ENCODE data around the gene POU3F3.

POU3F3 gene

GRCh38 chr2:104849618-104850141 is 4.2 kb upstream of the POU3F3 start:
- Histone ChIP-seq H3K4me3 (ENCODE audit: low read length) (no peak overlapping the region), H3K36me3 (ENCODE audit: control insufficient read depth, insufficient read depth, low read length) (no peaks in the 10 kb centered on the region), H3K4me1 (ENCODE audit: control insufficient read depth, insufficient read depth, low read length) (peaks cover 2% of the 10 kb centered on the region), H3K27me3 (ENCODE audit: control insufficient read depth, insufficient read depth, low read length) (peaks cover 43% of the 10 kb centered on the region), H3K27ac (ENCODE audit: low read depth, low read length) (no peak overlapping the region), H3K9ac (ENCODE audit: low read length) (no peak overlapping the region)

DNA sequence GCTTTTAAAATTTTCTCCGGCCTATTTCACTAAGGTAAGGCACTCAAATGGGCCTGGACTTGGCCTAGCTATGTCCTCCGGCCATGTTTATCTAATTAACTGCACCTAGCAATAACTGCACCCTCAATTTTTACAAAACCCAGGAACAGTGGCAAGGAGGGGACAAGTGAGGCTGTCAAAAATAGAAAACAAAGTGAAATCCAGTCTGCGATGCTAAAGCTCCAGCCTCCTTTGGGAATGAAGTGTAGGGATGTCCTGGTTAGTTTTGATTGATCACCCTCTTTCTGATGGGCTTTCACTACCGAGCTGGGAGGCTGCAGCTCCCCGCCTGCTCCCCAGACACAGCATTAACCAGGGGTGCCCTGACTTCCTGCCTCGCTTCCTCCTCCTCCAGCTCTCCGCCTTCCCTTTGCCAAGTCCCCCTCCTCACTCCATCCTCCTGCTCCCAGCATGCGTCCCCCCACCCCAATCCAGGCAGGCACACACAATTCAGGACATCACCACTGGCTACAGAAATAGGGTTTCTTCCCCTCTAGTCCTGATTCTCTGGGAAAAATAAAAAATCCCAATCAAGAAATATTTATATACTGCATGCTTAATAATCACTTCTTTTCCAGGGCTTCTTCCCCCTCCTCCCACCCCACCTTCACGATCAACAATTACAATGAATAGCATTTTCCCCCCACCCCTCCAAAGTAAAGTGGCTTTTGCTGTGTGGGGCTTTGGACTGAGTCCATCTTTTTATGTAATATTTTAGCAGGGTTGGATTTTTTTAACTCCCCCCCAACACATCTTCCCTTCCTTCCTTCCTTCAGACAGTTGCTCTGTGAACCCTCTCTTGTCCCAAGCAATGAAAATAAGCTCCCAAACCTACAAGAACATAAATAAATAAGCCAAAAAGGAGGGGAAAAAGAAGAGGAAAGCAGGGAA is 3.3 kb upstream of the POU3F3 start:
- peaks cover 2% of the 10 kb centered on the region for H3K4me1 ChIP-seq (ENCODE audit: control insufficient read depth, insufficient read depth, low read length)
- H3K4me3 ChIP-seq (ENCODE audit: low read length), result no peak overlapping the region
- H3K27me3 ChIP-seq (ENCODE audit: control insufficient read depth, insufficient read depth, low read length), result peaks cover 36% of the 10 kb centered on the region
- no peaks in the 10 kb centered on the region for H3K36me3 ChIP-seq (ENCODE audit: control insufficient read depth, insufficient read depth, low read length)
- no peak overlapping the region for H3K27ac ChIP-seq (ENCODE audit: low read depth, low read length)
- H3K9ac ChIP-seq (ENCODE audit: low read length), result no peak overlapping the region

- Histone ChIP-seq H3K36me3 (ENCODE audit: control insufficient read depth, insufficient read depth, low read length) (no peaks in the 10 kb centered on the region), H3K27ac (ENCODE audit: low read depth, low read length) (no peak overlapping the region), H3K4me3 (ENCODE audit: low read length) (no peak overlapping the region), H3K27me3 (ENCODE audit: control insufficient read depth, insufficient read depth, low read length) (peaks cover 32% of the 10 kb centered on the region), H3K9ac (ENCODE audit: low read length) (no peak overlapping the region), H3K4me1 (ENCODE audit: control insufficient read depth, insufficient read depth, low read length) (peaks cover 2% of the 10 kb centered on the region)
These were observed 2.4 kb upstream of the POU3F3 start for GRCh38 chr2:104851291-104852089.

GRCh38 chr2:104852090-104852666 is 1.7 kb upstream of the POU3F3 start:
- H3K27me3 ChIP-seq (ENCODE audit: control insufficient read depth, insufficient read depth, low read length), result peaks cover 33% of the 10 kb centered on the region

GRCh38 chr2:104854498-104855220 is 744 bp downstream of the POU3F3 start:
- Histone ChIP-seq H3K4me1 (ENCODE audit: control insufficient read depth, insufficient read depth, low read length) (peaks cover 2% of the 10 kb centered on the region), H3K27ac (ENCODE audit: low read depth, low read length) (no peak overlapping the region), H3K27me3 (ENCODE audit: control insufficient read depth, insufficient read depth, low read length) (peaks cover 36% of the 10 kb centered on the region), H3K4me3 (ENCODE audit: low read length) (peak overlapping the region; percentile 53), H3K36me3 (ENCODE audit: control insufficient read depth, insufficient read depth, low read length) (no peaks in the 10 kb centered on the region), H3K9ac (ENCODE audit: low read length) (no peak overlapping the region)

More at GRCh38 chr2:104852090-104852666, 1.7 kb upstream of the POU3F3 start:
- no peaks in the 10 kb centered on the region for H3K36me3 ChIP-seq (ENCODE audit: control insufficient read depth, insufficient read depth, low read length)
- no peak overlapping the region for H3K27ac ChIP-seq (ENCODE audit: low read depth, low read length)
- no peak overlapping the region for H3K9ac ChIP-seq (ENCODE audit: low read length)
- H3K4me3 ChIP-seq (ENCODE audit: low read length), result peak overlapping the region; percentile 43
- H3K4me1 ChIP-seq (ENCODE audit: control insufficient read depth, insufficient read depth, low read length), result peaks cover 2% of the 10 kb centered on the region

GRCh38 chr2:104855221-104856085 is 1.5 kb downstream of the POU3F3 start:
- H3K4me3 ChIP-seq (ENCODE audit: low read length), result no peak overlapping the region
- peaks cover 2% of the 10 kb centered on the region for H3K4me1 ChIP-seq (ENCODE audit: control insufficient read depth, insufficient read depth, low read length)
- peaks cover 36% of the 10 kb centered on the region for H3K27me3 ChIP-seq (ENCODE audit: control insufficient read depth, insufficient read depth, low read length)
- H3K9ac ChIP-seq (ENCODE audit: low read length), result no peak overlapping the region
- H3K27ac ChIP-seq (ENCODE audit: low read depth, low read length), result no peak overlapping the region
- H3K36me3 ChIP-seq (ENCODE audit: control insufficient read depth, insufficient read depth, low read length), result no peaks in the 10 kb centered on the region

- H3K9ac ChIP-seq (ENCODE audit: low read length), result no peak overlapping the region
These were observed 2.4 kb downstream of the POU3F3 start for GRCh38 chr2:104856086-104856972.

GRCh38 chr2:104856973-104857261 is 3.0 kb downstream of the POU3F3 start:
- H3K4me3 ChIP-seq (ENCODE audit: low read length), result peak overlapping the region; percentile 44
- H3K4me1 ChIP-seq (ENCODE audit: control insufficient read depth, insufficient read depth, low read length), result peaks cover 2% of the 10 kb centered on the region
- H3K27ac ChIP-seq (ENCODE audit: low read depth, low read length), result no peak overlapping the region
- no peaks in the 10 kb centered on the region for H3K36me3 ChIP-seq (ENCODE audit: control insufficient read depth, insufficient read depth, low read length)
- H3K9ac ChIP-seq (ENCODE audit: low read length), result no peak overlapping the region
- peaks cover 39% of the 10 kb centered on the region for H3K27me3 ChIP-seq (ENCODE audit: control insufficient read depth, insufficient read depth, low read length)

More at GRCh38 chr2:104856086-104856972, 2.4 kb downstream of the POU3F3 start:
- no peak overlapping the region for H3K27ac ChIP-seq (ENCODE audit: low read depth, low read length)
- H3K4me1 ChIP-seq (ENCODE audit: control insufficient read depth, insufficient read depth, low read length), result peaks cover 2% of the 10 kb centered on the region
- H3K36me3 ChIP-seq (ENCODE audit: control insufficient read depth, insufficient read depth, low read length), result no peaks in the 10 kb centered on the region
- H3K4me3 ChIP-seq (ENCODE audit: low read length), result peak overlapping the region; percentile 27
- H3K27me3 ChIP-seq (ENCODE audit: control insufficient read depth, insufficient read depth, low read length), result peaks cover 34% of the 10 kb centered on the region

- peak overlapping the region; percentile 44 for H3K4me3 ChIP-seq (ENCODE audit: low read length)
- peaks cover 2% of the 10 kb centered on the region for H3K4me1 ChIP-seq (ENCODE audit: control insufficient read depth, insufficient read depth, low read length)
- H3K27me3 ChIP-seq (ENCODE audit: control insufficient read depth, insufficient read depth, low read length), result peaks cover 40% of the 10 kb centered on the region
- H3K27ac ChIP-seq (ENCODE audit: low read depth, low read length), result no peak overlapping the region
- H3K9ac ChIP-seq (ENCODE audit: low read length), result no peak overlapping the region
- H3K36me3 ChIP-seq (ENCODE audit: control insufficient read depth, insufficient read depth, low read length), result no peaks in the 10 kb centered on the region
These were observed 3.5 kb downstream of the POU3F3 start for GRCh38 chr2:104857262-104858005.

Measured in rectal smooth muscle tissue (tissue), 1 donor.